Adrenal gland (tissue), 12 donors: ENCODE data around the gene SUN1. TPM values are rescaled to one million over a fixed set of nuclear protein-coding genes. Genes with fewer than 3 reads are reported as not detected.
A peak's percentile ranks its signal among the peaks of the same experiment; 100 is the strongest.

Experiments
- DNase-seq, 7 donors: peaks; one replicate each; pipeline ENCODE4 v3.0.0-alpha.2; 2019 to 2020
- H3K27ac ChIP-seq, 5 donors: fragments of 200-600 bp; sonication (generic) in 4 of 5; 1 replicate in 3 of 5; 2 replicates in 2 of 5; pipeline versions ENCODE4 v1.5.1 to v1.8.0; 2016 to 2020; ENCODE audit warnings: mild to moderate bottlenecking in 1 of 5
- H3K27me3 ChIP-seq: fragments of 200-600 bp; 2 replicates; pipeline ENCODE4 v1.8.0; 2021
- H3K36me3 ChIP-seq, 2 donors: fragments of 200-600 bp; replicated peaks in 1 of 2; 1 replicate in 1 of 2; 2 replicates in 1 of 2; pipeline versions ENCODE4 v1.5.1 to v1.8.0; 2018 to 2022
- H3K4me1 ChIP-seq, 2 donors: fragments of 200-600 bp; replicated peaks in 1 of 2; 1 replicate in 1 of 2; 2 replicates in 1 of 2; pipeline versions ENCODE4 v1.5.1 to v1.8.0; 2018 to 2021
- H3K4me3 ChIP-seq, 4 donors: fragments of 200-600 bp; sonication (generic) in 3 of 4; one replicate each; pipeline ENCODE4 v1.5.1; 2016 to 2018
- H3K9me3 ChIP-seq, 3 donors: fragments of 200-600 bp; sonication (generic) in 1 of 3; replicated peaks in 1 of 3; 1 replicate in 2 of 3; 2 replicates in 1 of 3; pipeline versions ENCODE4 v1.5.1 to v1.8.0; 2016 to 2021
- POLR2A ChIP-seq, 2 donors: fragments of 450-650 bp; IDR thresholded peaks; one replicate each; pipeline ENCODE4 v1.6.1; 2017; ENCODE audit warnings: antibody characterized with exemption in 2 of 2, mild to moderate bottlenecking in 2 of 2, moderate library complexity in 1 of 2
- WGBS, 4 donors: extraction: QIAGEN DNeasy Blood & Tissue Kit in 2 of 4; methylation state at CpG; one replicate each; pipeline versions ENCODE4 v1.1.5 to v1.1.7; 2013 to 2017; 5-methylcytosine and 5-hydroxymethylcytosine counted together
- intact Hi-C, 2 donors: fragments of 100-400 bp; cut with DNase I; formaldehyde crosslinking; loops; one replicate each; pipeline versions ENCODE4 v1.14.1 to v1.15.0; 2022 to 2023
- polyA plus RNA-seq, 3 donors: library from polyadenylated mRNA; stranded (reverse); fragments of 200-250 nt in 2 of 3; fragments of 350-450 nt in 1 of 3; fragmentation: Illumina TruSeq in 1 of 3; extraction: RNeasy Lipid Tissue Mini Kit (QIAGEN cat#74804) in 1 of 3; gene quantifications; one replicate each; pipeline ENCODE4 v1.2.3, GENCODE V29; 2013 to 2014
- total RNA-seq, 9 donors: library from RNA; depleted of rRNA in 4 of 9; stranded (reverse); fragments of >200 nt in 4 of 9; fragments of 120-200 nt in 1 of 9; fragmentation: NEBNext Ultra II Directional in 1 of 9; extraction: Animal tissue kit (Norgen Biotek cat#: 25700) in 1 of 9; gene quantifications; one replicate each; pipeline versions ENCODE4 v1.1.0 to v1.2.4, GENCODE V29; 2013 to 2023
- TF ChIP-seq, protein P1 (sequence below), 6 experiments: fragments of 450-650 bp in 4 of 6; fragments of 200-600 bp in 2 of 6; sonication (generic) in 1 of 6; IDR thresholded peaks; 1 replicate in 5 of 6; 2 replicates in 1 of 6; pipeline versions ENCODE4 v1.5.1 to v1.8.0; 2016 to 2021; ENCODE audit warnings: antibody characterized with exemption in 6 of 6, mild to moderate bottlenecking in 2 of 6, moderate library complexity in 1 of 6
- donor health status: healthy with polysubstance abuse.
- donor health status: Bipolar disorder and iron deficiency.
- donor health status: DM: yes; HTN: yes; CAD: no.
- donor health status: DM: no; HTN: no; CAD: no.
- donor health status: DM: no; HTN: no; CAD: no.
- donor health status: DM: yes; HTN: yes; CAD: no.

SUN1 gene
- total and polyA plus RNA-seq, 12 donors, result 28.7 to 122 (median 99.9) TPM

DNA sequence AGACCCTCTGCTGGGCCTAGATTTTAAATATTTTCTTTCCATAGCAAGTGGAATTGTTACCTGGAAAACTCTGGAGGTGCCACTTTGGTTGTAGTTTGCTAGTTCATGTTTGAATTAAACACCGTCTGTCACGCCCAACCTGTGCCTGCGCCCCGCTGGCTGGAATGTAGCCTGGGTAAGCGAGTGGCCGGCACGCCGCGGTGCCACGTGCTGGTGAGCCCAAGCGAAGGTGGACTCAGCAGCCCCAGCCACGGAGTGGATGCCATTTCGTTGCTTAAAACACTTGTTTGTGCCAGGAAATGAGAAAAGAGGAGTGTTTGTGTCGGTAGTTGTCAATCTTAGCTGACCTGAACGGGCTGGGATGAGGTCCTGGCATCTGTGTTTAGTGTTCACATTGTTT lies 46.8 kb downstream of the SUN1 start:
- peaks cover 35 to 65% of the 10 kb centered on the region in 2 donors for H3K4me1 ChIP-seq
- WGBS, 4 donors, result 56 to 83% (median 73%) methylated on average over 15 of the region's 15 CpGs

DNA sequence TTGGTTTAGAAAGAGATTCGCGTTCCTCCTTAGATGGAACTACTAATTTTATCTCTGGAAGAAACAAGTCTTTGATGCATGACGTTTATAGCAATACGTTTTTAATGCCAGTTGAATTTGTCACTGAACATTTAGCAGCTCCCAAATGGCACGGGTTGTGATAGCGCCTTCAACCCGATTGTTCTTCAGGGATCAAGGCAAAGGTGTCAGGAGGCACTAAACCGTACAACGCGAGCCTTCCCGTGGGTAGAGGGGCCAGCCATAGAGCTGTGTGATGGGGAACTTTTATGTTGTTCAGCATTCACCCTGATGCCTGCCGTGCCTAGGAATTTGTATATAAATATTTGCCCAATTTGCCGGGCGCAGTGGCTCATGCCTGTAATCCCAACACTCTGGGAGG lies 47.4 kb downstream of the SUN1 start:
- Histone ChIP-seq H3K4me1 (peaks cover 41 to 66% of the 10 kb centered on the region in 2 donors), H3K27ac (peak overlapping the region in 3 of 5 donors; percentile 14 to 98 (median 87)), H3K4me3 (peak overlapping the region in 1 of 4 donors; percentile 8), H3K36me3 (no peaks in the 10 kb centered on the region), H3K27me3 (no peaks in the 10 kb centered on the region), H3K9me3 (no peaks in the 10 kb centered on the region)
- no peak for TF ChIP-seq POLR2A (IDR thresholded peaks at IDR 0.05)
- TF ChIP-seq, protein P1, sequence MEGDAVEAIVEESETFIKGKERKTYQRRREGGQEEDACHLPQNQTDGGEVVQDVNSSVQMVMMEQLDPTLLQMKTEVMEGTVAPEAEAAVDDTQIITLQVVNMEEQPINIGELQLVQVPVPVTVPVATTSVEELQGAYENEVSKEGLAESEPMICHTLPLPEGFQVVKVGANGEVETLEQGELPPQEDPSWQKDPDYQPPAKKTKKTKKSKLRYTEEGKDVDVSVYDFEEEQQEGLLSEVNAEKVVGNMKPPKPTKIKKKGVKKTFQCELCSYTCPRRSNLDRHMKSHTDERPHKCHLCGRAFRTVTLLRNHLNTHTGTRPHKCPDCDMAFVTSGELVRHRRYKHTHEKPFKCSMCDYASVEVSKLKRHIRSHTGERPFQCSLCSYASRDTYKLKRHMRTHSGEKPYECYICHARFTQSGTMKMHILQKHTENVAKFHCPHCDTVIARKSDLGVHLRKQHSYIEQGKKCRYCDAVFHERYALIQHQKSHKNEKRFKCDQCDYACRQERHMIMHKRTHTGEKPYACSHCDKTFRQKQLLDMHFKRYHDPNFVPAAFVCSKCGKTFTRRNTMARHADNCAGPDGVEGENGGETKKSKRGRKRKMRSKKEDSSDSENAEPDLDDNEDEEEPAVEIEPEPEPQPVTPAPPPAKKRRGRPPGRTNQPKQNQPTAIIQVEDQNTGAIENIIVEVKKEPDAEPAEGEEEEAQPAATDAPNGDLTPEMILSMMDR (IDR thresholded peaks at IDR 0.05), result no peak
- DNase-seq, result peak in 2 of 7 donors; percentile 22 to 37
- 64 to 78% (median 66%) methylated on average over 14 of the region's 14 CpGs for WGBS, 4 donors
- intact Hi-C loops, result loop anchor here in 1 of 2 donors (10.0 kb wide), 1 partner anchor 85 kb away; no protein-coding TSS in a partner anchor

More for the DNA sequence above, 46.8 kb downstream of the SUN1 start:
- TF ChIP-seq, protein P1 (IDR thresholded peaks at IDR 0.05), result no peak
- no peak for TF ChIP-seq POLR2A (IDR thresholded peaks at IDR 0.05)
- H3K9me3 ChIP-seq, result no peaks in the 10 kb centered on the region
- intact Hi-C loops, result no loop called here
- peak overlapping the region in 3 of 5 donors; percentile 87 to 98 (median 88) for H3K27ac ChIP-seq
- H3K27me3 ChIP-seq, result no peaks in the 10 kb centered on the region
- H3K4me3 ChIP-seq, result peak overlapping the region in 1 of 4 donors; percentile 8
- no peaks in the 10 kb centered on the region for H3K36me3 ChIP-seq
- DNase-seq, result peak in 6 of 7 donors; percentile 52 to 78 (median 70)

DNA sequence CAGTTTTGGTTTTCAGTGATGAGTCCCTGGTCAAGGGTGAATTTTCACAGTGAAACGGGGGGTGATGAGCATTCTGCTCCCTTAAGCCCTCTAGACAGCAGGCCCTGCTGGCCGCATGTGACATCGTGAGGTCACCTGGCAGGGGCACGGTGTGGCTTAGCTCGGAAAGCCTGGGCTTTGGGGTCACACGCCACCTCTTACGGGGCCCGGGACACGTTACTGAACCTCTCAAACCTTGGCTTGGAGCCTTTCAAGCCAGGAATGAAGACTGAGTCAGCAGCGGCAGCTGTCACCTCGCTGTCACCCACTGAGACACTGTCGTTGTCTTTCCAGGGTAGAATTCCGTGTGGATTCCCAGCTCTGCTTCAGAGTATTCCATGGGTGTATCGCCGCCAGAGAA lies 48.2 kb downstream of the SUN1 start:
- no peaks in the 10 kb centered on the region for H3K36me3 ChIP-seq
- no peaks in the 10 kb centered on the region for H3K9me3 ChIP-seq
- H3K27me3 ChIP-seq, result no peaks in the 10 kb centered on the region
- peak in 6 of 7 donors; percentile 50 to 69 (median 62) for DNase-seq
- peak overlapping the region in 4 of 5 donors; percentile 14 to 98 (median 58) for H3K27ac ChIP-seq
- TF ChIP-seq, protein P1 (IDR thresholded peaks at IDR 0.05), result no peak
- WGBS, 4 donors, result 43 to 59% (median 52%) methylated on average over 5 to 15 of the region's 15 CpGs
- H3K4me1 ChIP-seq, result peaks cover 44 to 74% of the 10 kb centered on the region in 2 donors
- H3K4me3 ChIP-seq, result no peak overlapping the region
- intact Hi-C loops, result loop anchor here in 1 of 2 donors (10.0 kb wide), 1 partner anchor 84 kb away; no protein-coding TSS in a partner anchor

DNA sequence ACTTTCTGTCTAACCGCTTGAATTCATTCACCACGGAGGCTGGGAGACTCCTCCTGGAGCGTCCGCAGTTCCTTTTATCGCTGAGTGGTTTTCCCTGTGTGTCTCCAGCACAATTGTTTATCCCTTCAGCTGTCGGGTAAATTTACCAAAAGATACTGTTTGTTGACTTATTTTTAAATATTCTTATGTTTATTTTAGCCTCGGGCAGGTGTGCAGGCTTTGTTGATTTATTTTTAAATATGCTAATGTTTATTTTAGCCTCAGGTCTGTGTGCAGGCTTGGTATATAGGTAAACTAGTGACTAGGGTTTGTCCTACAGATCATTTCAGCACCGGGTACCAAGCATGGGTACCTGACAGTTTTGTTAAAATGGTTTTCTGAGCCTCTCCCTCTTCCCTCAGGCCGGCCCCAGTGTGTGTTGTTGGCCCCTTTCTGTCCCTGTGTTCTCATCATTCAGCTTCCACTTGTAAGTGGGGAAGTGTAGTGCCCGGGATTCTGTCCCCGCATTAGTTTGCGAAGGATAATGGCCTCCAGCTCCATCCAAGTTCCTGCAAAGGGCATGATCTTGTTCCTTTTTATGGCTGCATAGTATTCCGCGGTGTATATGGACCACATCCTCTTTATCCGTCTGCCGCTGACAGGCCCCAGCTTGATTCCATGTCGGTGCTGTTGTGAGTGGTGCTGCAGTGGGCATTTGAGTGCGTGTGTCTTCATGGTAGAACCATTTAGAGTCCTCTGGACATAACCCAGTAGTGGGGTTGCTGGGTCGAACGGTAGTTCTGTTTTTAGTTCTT lies 49.4 kb downstream of the SUN1 start:
- Histone ChIP-seq H3K27ac (peak overlapping the region; percentile 16 to 98 (median 66)), H3K9me3 (no peaks in the 10 kb centered on the region), H3K36me3 (peaks cover 0 to 4% of the 10 kb centered on the region in 2 donors), H3K4me1 (peaks cover 40 to 76% of the 10 kb centered on the region in 2 donors), H3K4me3 (no peak overlapping the region), H3K27me3 (no peaks in the 10 kb centered on the region)
- TF ChIP-seq, protein P1 (IDR thresholded peaks at IDR 0.05), result no peak
- TF ChIP-seq POLR2A (IDR thresholded peaks at IDR 0.05), result no peak
- intact Hi-C loops, result loop anchor here in 1 of 2 donors (10.0 kb wide), 1 partner anchor 83 kb away; no protein-coding TSS in a partner anchor
- peak in 4 of 7 donors; percentile 2 to 28 (median 14) for DNase-seq
- 87 to 88% (median 88%) methylated on average over 20 of the region's 20 CpGs for WGBS, 4 donors
